GM18951 (cell line): ENCODE results near the gene BTBD1.
A peak's percentile ranks its signal among the peaks of the same experiment; 100 is the strongest.
"Not testable (repeated sequence)": the region's sequence is repeated elsewhere in the genome, so short reads cannot be mapped to it uniquely, and the experiment has no call there.

Experiments
- POLR2A ChIP-seq: IDR thresholded peaks from 4 replicates; pipeline ENCODE4 v1.6.1; 2011; ENCODE audit warnings: mild to moderate bottlenecking; ENCODE audit not compliant: insufficient read length, insufficient read depth; ENCODE audit errors: extremely low read depth
- in situ Hi-C: fragments of 300-500 bp; cut with MboI; formaldehyde crosslinking; loops from one replicate; pipeline ENCODE4 v1.12.0; 2022; ENCODE audit warnings: low sequenced_read_pairs, mixed read lengths, inconsistent platforms; ENCODE audit not compliant: unreplicated experiment

The BTBD1 gene

DNA sequence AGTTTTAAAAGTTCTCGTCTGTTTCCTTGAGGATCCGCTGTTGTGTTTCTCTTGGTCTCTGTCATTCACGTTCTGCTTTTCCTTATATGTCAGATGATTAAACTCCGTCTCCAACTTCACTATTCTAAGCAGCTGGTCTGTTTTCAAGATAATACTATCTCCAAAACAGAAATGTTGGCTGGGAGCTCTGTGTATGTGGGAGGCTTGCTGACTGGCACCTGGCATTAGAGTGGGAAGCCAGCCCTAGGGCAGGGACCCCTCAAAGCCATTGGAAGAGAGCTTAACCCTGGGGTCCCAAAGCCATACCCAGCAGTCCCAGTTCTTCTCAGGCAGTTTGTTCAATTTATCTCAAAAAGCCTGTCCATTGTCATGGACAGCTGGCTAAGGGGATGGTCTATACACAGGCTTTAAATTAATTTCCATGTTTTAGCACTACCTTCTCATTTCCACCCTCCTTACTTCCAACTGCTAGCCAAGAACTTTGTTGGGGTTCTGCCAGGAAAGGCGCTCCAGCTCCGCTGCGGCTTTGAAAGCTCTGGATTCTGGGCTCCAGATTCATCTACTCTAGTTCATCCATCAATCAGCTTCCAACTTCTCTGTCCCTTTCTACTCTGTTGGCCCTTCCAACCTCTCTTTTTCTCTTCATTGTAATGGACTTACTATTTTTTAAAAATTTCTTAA lies 9.2 kb downstream of the BTBD1 start:
- in situ Hi-C loops = no loop called here
- no peak for TF ChIP-seq POLR2A

DNA sequence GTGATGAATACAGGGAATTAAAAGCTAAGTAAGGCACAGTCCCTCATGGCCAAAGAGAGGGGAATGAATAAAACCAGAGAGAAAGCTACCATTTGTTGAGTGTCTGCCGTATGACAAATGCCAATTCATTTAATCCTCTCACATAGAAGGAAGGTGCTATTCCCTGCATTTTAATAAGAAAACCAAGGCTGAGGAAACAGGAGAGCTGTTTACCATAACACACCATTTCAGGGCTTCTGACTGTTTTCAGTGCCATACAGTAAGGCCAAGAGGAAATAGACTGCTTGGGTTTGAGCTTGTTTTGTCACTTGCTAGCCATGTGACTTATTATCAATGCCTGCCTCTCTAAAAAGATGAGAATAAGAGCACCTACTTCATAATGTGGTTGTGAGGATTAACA lies 10.1 kb downstream of the BTBD1 start:
- in situ Hi-C loops = no loop called here

DNA sequence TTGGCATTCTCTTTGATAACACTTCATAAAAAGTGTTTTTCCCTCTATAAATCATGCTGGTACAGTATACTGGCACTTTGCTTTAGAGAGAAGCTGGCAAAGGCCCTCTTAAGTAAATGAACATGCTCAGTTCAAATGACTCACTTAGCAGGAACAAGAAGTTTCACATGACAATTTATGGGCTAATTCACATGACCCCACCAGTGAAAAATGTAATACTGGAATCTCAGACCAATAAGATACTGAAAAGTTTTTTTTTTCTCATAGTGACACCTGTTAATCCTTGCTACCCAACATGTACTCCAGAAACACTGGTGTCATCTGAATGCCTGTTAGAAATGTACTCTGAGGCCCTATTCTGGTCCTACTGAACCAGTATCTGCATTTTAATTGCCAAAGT lies 13.9 kb downstream of the BTBD1 start:
- in situ Hi-C loops = no loop called here
- TF ChIP-seq POLR2A = no peak

More for the DNA sequence above, 10.1 kb downstream of the BTBD1 start:
- TF ChIP-seq POLR2A = no peak

DNA sequence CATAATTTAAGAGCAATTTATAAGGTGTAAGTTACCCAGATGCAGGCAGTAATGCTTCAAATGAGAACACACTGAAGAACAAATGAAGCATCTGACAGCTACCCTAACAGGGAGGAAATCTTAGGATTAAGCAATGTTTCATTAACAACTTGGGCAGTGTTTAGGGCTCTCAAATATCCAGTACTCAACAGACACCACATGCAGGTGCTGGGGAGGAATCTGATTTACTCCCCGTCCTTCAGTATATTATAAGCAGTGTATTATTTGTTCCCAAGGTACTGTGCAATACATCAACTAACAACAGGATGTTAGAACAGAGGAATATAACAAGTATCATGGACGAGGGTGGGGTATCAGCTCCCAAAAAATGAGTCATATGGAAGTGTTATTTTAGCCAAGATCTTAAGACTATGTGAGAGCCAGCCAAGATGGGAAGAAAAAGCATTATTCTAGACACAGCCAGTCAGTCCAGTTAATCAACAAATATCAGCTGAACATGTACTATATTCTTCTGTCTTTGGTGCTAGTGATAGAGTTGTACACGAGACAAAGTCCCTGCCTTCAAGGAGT lies 20.4 kb downstream of the BTBD1 start:
- TF ChIP-seq POLR2A = no peak
- in situ Hi-C loops = no loop called here

DNA sequence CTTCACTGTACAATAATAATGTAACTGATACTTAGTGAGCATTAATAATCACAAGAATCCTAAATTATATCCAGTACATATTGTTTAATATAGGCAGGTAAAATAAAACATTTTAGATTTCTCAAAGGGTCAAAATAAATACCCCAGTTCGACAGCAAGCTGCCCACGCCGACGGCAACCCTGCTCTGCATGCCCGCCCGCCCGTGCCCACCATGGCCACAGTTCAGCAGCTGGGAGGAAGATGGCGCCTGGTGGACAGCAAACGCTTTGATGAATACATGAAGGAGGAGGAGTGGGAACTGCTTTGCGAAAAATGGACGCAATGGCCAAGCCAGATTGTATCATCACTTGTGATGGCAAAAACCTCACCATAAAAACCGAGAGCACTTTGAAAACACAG lies 22.9 kb downstream of the BTBD1 start:
- no peak for TF ChIP-seq POLR2A
- in situ Hi-C loops = no loop called here

DNA sequence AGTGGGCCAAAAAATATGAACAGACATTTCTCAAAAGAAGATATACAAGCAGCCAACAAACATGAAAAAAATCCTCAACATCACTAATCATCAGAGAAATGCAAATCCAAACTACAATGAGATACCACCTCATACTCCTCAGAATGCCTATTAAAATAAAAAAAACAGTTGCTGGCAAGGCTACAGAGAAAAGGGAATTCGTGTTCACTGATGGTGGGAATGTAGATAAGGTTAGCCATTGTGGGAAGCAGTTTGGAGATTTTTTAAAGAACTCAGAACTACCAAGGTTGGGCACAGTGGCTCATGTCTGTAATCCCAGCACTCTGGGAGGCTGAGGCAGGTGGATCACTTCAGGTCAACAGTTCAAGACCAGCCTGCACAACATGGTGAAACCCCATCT lies 27.8 kb downstream of the BTBD1 start:
- TF ChIP-seq POLR2A = no peak
- in situ Hi-C loops = no loop called here

DNA sequence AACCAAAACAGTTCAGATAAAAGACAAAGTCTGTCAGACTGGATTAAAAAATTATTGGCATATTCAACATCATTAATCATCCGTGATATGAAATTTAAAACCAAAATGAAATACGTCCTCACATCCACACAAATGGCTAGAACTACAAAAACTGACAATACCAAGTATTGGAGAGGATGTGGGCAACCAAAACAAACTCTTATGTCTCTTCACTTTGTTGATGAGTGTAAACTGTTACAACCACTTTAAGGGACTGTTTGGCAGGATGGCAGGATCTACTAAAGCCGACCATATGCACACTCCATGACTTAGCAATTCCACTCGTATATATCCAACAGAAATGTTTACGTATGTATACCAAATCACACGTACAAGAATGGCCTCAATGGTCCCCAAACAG lies 30.8 kb downstream of the BTBD1 start:
- in situ Hi-C loops = no loop called here
- TF ChIP-seq POLR2A = no peak

DNA sequence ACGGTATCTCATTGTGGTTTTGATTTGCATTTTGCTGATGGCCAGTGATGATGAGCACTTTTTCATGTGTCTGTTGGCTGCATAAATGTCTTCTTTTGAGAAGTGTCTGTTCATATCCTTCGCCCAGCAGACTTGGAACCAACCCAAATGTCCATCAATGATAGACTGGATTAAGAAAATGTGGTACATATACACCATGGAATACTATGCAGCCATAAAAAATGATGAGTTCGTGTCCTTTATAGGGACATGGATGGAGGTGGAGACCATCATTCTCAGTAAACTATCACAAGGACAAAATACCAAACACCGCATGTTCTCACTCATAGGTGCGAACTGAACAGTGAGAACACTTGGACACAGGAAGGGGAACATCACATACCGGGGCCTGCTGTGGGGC lies 35.8 kb downstream of the BTBD1 start:
- in situ Hi-C loops = not testable (repeated sequence)

DNA sequence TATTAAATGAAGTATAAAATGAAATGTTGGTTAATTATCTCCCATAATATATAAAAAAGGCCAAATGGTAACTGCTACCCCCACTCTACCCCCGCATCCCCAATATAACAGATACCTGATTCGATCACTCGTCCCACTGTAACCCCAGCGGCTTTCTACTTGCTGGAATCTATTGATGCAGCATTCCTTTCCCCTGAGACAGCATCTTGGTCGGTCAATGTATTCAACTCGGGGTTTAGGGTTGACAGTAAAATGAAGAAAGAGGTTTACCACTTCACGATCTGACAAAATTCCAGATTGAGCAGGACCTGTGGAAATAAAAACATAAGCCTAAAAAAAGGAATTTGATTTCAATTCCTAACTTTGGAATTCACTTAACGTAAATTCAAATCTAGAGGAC lies 37.0 kb downstream of the BTBD1 start:
- in situ Hi-C loops = no loop called here
- TF ChIP-seq POLR2A = no peak

DNA sequence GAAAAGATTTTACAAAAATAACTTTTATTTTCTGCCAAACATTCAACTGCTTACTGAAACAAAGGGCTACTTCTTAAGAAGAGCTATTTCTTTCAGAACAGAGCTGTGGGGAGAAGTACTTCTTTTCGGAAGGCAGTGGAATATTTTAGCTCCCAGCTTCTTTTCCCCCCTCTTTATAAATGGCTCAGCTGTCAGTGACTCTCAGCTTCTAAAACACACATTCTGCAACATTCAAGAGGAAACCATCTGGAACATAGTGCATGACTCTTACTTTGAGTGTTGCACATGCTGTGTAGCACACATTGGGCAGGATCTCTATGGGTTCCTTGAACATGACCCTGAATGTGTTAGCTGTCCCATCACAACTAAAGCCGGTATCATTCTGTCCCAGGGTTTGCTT lies 48.6 kb downstream of the BTBD1 start:
- TF ChIP-seq POLR2A = no peak
- in situ Hi-C loops = no loop called here

DNA sequence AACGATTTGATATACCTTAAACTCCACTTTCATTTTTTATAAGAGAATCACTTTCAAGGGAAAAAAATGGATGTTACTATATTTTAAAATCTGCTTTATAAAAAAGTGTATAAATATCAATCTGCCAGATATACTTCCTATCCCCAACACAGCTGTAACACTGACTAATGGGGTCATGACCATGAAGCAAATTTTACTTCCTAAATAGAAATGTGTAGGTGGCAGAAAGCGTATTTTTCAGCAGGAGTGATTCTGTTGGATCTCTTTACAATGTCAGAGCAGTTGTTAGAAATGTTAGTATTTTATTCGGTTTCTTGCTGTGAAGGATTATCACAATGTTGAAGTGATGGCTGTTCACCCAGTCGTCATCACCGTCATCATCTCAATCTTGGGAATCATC lies 50.1 kb downstream of the BTBD1 start:
- in situ Hi-C loops = no loop called here
- no peak for TF ChIP-seq POLR2A

DNA sequence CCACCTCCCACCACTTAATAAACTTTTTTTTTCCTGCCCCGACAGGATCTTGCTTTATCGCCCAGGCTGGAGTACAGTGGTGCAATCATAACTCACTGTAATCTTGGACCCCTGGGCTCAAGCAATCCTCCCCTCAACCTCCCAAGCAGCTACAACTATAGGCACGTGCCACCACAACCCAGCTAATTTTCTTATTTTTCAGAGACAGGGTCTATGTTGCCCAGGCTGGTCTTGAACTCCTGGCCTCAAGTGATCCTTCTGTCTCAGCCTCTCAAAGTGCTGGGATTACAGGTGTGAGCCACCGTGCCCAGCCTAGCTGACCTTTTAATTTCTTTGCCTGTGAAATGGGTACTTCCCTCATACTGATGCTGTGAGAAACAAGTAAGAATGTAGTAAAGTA lies 51.7 kb downstream of the BTBD1 start:
- in situ Hi-C loops = no loop called here
- TF ChIP-seq POLR2A = no peak

DNA sequence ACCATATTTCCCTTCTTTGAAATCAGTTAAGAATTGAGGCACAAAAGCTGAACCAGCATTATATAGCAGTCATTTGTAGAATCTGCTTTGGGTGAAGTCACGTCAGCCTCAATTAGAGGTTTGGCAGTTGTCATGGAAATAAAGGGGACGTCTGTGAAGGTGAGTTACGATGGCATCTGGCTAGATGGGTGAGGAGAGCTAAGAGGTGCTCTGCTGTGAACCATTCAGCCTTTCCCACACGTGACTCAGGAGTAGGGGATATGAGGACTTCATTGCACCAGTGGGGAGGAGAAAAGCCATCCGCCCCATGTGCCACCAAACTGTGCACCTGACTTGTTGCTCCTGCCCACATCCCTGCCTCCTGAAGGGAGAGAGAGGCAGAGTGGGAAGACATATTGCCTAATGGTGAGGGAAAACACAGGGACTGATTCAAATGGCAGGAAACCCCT lies 52.8 kb downstream of the BTBD1 start:
- peak; percentile 30 for TF ChIP-seq POLR2A
- in situ Hi-C loops = no loop called here

DNA sequence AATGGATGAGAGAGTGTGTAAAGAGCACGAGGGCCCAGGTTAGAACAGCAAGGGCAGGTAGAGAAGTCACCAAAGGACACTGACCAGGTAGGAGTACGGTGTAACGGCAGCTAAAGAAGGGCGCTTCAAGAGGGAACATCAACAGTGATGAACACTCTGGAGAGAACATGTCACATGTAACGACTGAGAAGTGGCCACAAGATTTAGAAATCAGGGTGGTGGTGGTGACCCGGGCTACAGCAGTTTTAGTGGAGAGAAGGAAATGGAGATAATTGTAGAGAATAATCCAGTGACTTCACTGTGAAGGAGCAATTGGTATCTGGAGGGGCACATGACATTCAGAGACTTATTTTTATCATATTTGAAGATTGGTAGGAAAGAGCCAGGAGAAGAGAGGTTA lies 54.4 kb downstream of the BTBD1 start:
- TF ChIP-seq POLR2A = no peak
- in situ Hi-C loops = no loop called here

DNA sequence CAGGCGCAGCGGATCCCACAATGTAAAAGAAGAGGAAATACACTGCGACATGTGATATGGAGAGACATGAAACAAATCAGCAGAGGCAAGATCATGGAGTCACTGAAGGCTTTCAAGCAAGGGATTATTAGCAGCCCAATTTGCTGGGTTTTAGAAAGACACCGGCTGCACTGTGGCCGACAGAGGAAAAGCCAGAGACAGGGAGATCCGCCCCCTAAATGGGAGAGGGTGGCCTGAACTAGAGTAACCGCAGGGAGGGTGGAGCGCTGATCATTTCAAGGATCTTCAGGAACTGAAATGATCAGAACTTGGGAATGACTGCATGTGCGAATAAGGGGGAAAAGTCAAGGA lies 55.0 kb downstream of the BTBD1 start:
- in situ Hi-C loops = no loop called here
- no peak for TF ChIP-seq POLR2A
